Stimulated activated naive CD8-positive, alpha-beta T cell treated with anti-CD3 and anti-CD28 coated beads, Interleukin-15, amount 100 ng/mL, for 72 hours (primary cell): ENCODE measurements around the gene VAV3.

Source experiments
- ATAC-seq: fragments of 150-1000 bp; cut with Tn5 transposase; 2 replicates; pipeline ENCODE4 v1.10.0; 2021; ENCODE audit warnings: mild to moderate bottlenecking, moderate library complexity
- DNase-seq, 2 donors: peaks; one replicate each; pipeline ENCODE4 v3.0.0; 2021 to 2022
- H3K27ac Mint-ChIP-seq, 2 donors: one replicate each; pipeline ENCODE4 v1.8.0; 2022; ENCODE audit warnings: mild to moderate bottlenecking in 2 of 2, mixed read lengths in 2 of 2, moderate library complexity in 2 of 2
- H3K27me3 Mint-ChIP-seq: one replicate; pipeline ENCODE4 v1.8.0; 2022; ENCODE audit warnings: mixed read lengths
- H3K4me1 Mint-ChIP-seq: one replicate; pipeline ENCODE4 v1.8.0; 2022; ENCODE audit warnings: mild to moderate bottlenecking, mixed read lengths
- H3K4me3 Mint-ChIP-seq, 2 donors: one replicate each; pipeline ENCODE4 v1.8.0; 2022; ENCODE audit warnings: mild to moderate bottlenecking in 2 of 2, mixed read lengths in 2 of 2, moderate library complexity in 1 of 2
- H3K9me3 Mint-ChIP-seq, 2 donors: one replicate each; pipeline ENCODE4 v1.8.0; 2022; ENCODE audit warnings: mixed read lengths in 2 of 2

Gene VAV3

GRCh38 chr1:107981277-107981676 lies 16.3 kb upstream of the VAV3 start:
- DNase-seq: no peak

GRCh38 chr1:107979926-107980325 lies 14.9 kb upstream of the VAV3 start:
- Mint-ChIP-seq H3K4me1 (no peaks in the 10 kb centered on the region), H3K27me3 (no peaks in the 10 kb centered on the region), H3K27ac (no peak overlapping the region), H3K4me3 (no peak overlapping the region), H3K9me3 (peaks cover 0 to 6% of the 10 kb centered on the region in 2 donors)
- ATAC-seq: no peak
- DNase-seq: no peak

More at GRCh38 chr1:107981277-107981676, 16.3 kb upstream of the VAV3 start:
- ATAC-seq: no peak
- Mint-ChIP-seq H3K9me3 (peaks cover 0 to 6% of the 10 kb centered on the region in 2 donors), H3K27me3 (no peaks in the 10 kb centered on the region), H3K4me3 (no peak overlapping the region), H3K4me1 (no peaks in the 10 kb centered on the region), H3K27ac (no peak overlapping the region)

- H3K4me3 Mint-ChIP-seq: no peak overlapping the region
- H3K4me1 Mint-ChIP-seq: no peaks in the 10 kb centered on the region
- peaks cover 0 to 6% of the 10 kb centered on the region in 2 donors for H3K9me3 Mint-ChIP-seq
- no peak for ATAC-seq
- no peaks in the 10 kb centered on the region for H3K27me3 Mint-ChIP-seq
- DNase-seq: no peak
- no peak overlapping the region for H3K27ac Mint-ChIP-seq
Measured at GRCh38 chr1:107979088-107979487, 14.1 kb upstream of the VAV3 start.

- no peak for DNase-seq
- Mint-ChIP-seq H3K9me3 (no peaks in the 10 kb centered on the region), H3K27me3 (no peaks in the 10 kb centered on the region), H3K27ac (no peak overlapping the region), H3K4me3 (no peak overlapping the region), H3K4me1 (no peaks in the 10 kb centered on the region)
- ATAC-seq: no peak
Measured at GRCh38 chr1:107976836-107977235, 11.9 kb upstream of the VAV3 start.

- no peaks in the 10 kb centered on the region for H3K9me3 Mint-ChIP-seq
- H3K27ac Mint-ChIP-seq: no peak overlapping the region
- DNase-seq (no peak), ATAC-seq (no peak)
- no peaks in the 10 kb centered on the region for H3K27me3 Mint-ChIP-seq
- H3K4me1 Mint-ChIP-seq: no peaks in the 10 kb centered on the region
- no peak overlapping the region for H3K4me3 Mint-ChIP-seq
Measured at GRCh38 chr1:107976431-107976830, 11.5 kb upstream of the VAV3 start.

- Mint-ChIP-seq H3K27me3 (no peaks in the 10 kb centered on the region), H3K9me3 (no peaks in the 10 kb centered on the region), H3K4me1 (no peaks in the 10 kb centered on the region), H3K4me3 (no peak overlapping the region), H3K27ac (no peak overlapping the region)
- no peak for ATAC-seq
- no peak for DNase-seq
Measured at GRCh38 chr1:107975851-107976250, 10.9 kb upstream of the VAV3 start.

- DNase-seq: no peak
- H3K4me1 Mint-ChIP-seq: no peaks in the 10 kb centered on the region
- no peak overlapping the region for H3K4me3 Mint-ChIP-seq
- H3K9me3 Mint-ChIP-seq: no peaks in the 10 kb centered on the region
- no peak overlapping the region for H3K27ac Mint-ChIP-seq
- ATAC-seq: no peak
- no peaks in the 10 kb centered on the region for H3K27me3 Mint-ChIP-seq
Measured at GRCh38 chr1:107974090-107974489, 9.1 kb upstream of the VAV3 start.

- Mint-ChIP-seq H3K4me3 (no peak overlapping the region), H3K27ac (no peak overlapping the region), H3K9me3 (no peaks in the 10 kb centered on the region), H3K27me3 (no peaks in the 10 kb centered on the region), H3K4me1 (no peaks in the 10 kb centered on the region)
- ATAC-seq (no peak), DNase-seq (no peak)
Measured at GRCh38 chr1:107972391-107973180, 7.6 kb upstream of the VAV3 start.

GRCh38 chr1:107966550-107966949 lies 1.6 kb upstream of the VAV3 start:
- H3K27ac Mint-ChIP-seq: no peak overlapping the region
- H3K27me3 Mint-ChIP-seq: no peaks in the 10 kb centered on the region
- no peak for ATAC-seq
- peaks cover 11% of the 10 kb centered on the region for H3K4me1 Mint-ChIP-seq
- no peaks in the 10 kb centered on the region for H3K9me3 Mint-ChIP-seq
- peak overlapping the region in 1 of 2 donors; percentile 58 for H3K4me3 Mint-ChIP-seq
- DNase-seq: no peak

- ATAC-seq (peak; percentile 22), DNase-seq (peak; percentile 44 to 59)
- no peaks in the 10 kb centered on the region for H3K9me3 Mint-ChIP-seq
- no peaks in the 10 kb centered on the region for H3K27me3 Mint-ChIP-seq
- H3K4me3 Mint-ChIP-seq: peak overlapping the region; percentile 92 to 96
- H3K27ac Mint-ChIP-seq: peak overlapping the region; percentile 96 to 97
- peaks cover 11% of the 10 kb centered on the region for H3K4me1 Mint-ChIP-seq
Measured at GRCh38 chr1:107964336-107965109, 457 bp downstream of the VAV3 start.

- ATAC-seq: peak; percentile 83
- DNase-seq: peak; percentile 55
- Mint-ChIP-seq H3K4me3 (peak overlapping the region; percentile 92 to 96), H3K27me3 (no peaks in the 10 kb centered on the region), H3K9me3 (no peaks in the 10 kb centered on the region), H3K27ac (peak overlapping the region; percentile 96 to 97), H3K4me1 (peaks cover 11% of the 10 kb centered on the region)
Measured at GRCh38 chr1:107963601-107964335, 1.2 kb downstream of the VAV3 start.

- Mint-ChIP-seq H3K4me1 (peaks cover 11% of the 10 kb centered on the region), H3K27ac (peak overlapping the region; percentile 32 to 35), H3K9me3 (no peaks in the 10 kb centered on the region), H3K4me3 (peak overlapping the region; percentile 92 to 96), H3K27me3 (no peaks in the 10 kb centered on the region)
- no peak for DNase-seq
- ATAC-seq: no peak
Measured at GRCh38 chr1:107963008-107963407, 2.0 kb downstream of the VAV3 start.

GRCh38 chr1:107954719-107955415 lies 10.1 kb downstream of the VAV3 start:
- Mint-ChIP-seq H3K9me3 (no peaks in the 10 kb centered on the region), H3K27me3 (no peaks in the 10 kb centered on the region), H3K4me1 (peaks cover 27% of the 10 kb centered on the region), H3K4me3 (no peak overlapping the region), H3K27ac (no peak overlapping the region)
- ATAC-seq (peak; percentile 42), DNase-seq (no peak)

GRCh38 chr1:107954126-107954525 lies 10.9 kb downstream of the VAV3 start:
- Mint-ChIP-seq H3K27ac (no peak overlapping the region), H3K4me1 (peaks cover 34% of the 10 kb centered on the region), H3K9me3 (no peaks in the 10 kb centered on the region)

GRCh38 chr1:107953556-107953955 lies 11.4 kb downstream of the VAV3 start:
- H3K27ac Mint-ChIP-seq: no peak overlapping the region
- peaks cover 34% of the 10 kb centered on the region for H3K4me1 Mint-ChIP-seq
- DNase-seq (no peak), ATAC-seq (no peak)
- no peak overlapping the region for H3K4me3 Mint-ChIP-seq
- H3K9me3 Mint-ChIP-seq: no peaks in the 10 kb centered on the region
- no peaks in the 10 kb centered on the region for H3K27me3 Mint-ChIP-seq

More at GRCh38 chr1:107954126-107954525, 10.9 kb downstream of the VAV3 start:
- DNase-seq: no peak
- peak overlapping the region in 1 of 2 donors; percentile 30 for H3K4me3 Mint-ChIP-seq
- ATAC-seq: no peak
- H3K27me3 Mint-ChIP-seq: no peaks in the 10 kb centered on the region
